AML-193 (cell line): ENCODE data around the gene ARHGAP9.
A peak's percentile ranks its signal among the peaks of the same experiment; 100 is the strongest.

Source experiments
- DNase-seq, 2 experiments: peaks; one replicate each; lab custom pipeline; 2025; lab: John Stamatoyannopoulos, UW

Gene ARHGAP9

GRCh38 chr12:57472391-57472790 lies 7.3 kb downstream of the ARHGAP9 start:
- DNase-seq: no peak

- no peak for DNase-seq
Observed at GRCh38 chr12:57471661-57472060, 8.0 kb downstream of the ARHGAP9 start.

DNA sequence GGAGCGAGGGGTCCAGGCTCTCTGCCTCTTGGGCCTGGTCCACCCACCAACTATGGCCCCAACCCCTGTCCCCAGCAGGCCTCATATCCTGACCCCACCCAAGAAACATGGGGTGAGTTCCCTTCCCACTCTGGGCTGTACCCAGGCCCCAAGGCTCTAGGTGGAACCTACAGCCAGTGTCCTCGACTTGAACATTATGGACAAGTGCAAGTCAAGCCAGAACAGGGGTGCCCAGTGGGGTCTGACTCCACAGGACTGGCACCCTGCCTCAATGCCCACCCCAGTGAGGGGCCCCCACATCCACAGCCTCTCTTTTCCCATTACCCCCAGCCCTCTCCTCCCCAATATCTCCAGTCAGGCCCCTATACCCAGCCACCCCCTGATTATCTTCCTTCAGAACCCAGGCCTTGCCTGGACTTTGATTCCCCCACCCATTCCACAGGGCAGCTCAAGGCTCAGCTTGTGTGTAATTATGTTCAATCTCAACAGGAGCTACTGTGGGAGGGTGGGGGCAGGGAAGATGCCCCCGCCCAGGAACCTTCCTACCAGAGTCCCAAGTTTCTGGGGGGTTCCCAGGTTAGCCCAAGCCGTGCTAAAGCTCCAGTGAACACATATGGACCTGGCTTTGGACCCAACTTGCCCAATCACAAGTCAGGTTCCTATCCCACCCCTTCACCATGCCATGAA lies 8.6 kb downstream of the ARHGAP9 start:
- DNase-seq: no peak

- no peak for DNase-seq
Observed at GRCh38 chr12:57470286-57470969, 9.2 kb downstream of the ARHGAP9 start.

DNA sequence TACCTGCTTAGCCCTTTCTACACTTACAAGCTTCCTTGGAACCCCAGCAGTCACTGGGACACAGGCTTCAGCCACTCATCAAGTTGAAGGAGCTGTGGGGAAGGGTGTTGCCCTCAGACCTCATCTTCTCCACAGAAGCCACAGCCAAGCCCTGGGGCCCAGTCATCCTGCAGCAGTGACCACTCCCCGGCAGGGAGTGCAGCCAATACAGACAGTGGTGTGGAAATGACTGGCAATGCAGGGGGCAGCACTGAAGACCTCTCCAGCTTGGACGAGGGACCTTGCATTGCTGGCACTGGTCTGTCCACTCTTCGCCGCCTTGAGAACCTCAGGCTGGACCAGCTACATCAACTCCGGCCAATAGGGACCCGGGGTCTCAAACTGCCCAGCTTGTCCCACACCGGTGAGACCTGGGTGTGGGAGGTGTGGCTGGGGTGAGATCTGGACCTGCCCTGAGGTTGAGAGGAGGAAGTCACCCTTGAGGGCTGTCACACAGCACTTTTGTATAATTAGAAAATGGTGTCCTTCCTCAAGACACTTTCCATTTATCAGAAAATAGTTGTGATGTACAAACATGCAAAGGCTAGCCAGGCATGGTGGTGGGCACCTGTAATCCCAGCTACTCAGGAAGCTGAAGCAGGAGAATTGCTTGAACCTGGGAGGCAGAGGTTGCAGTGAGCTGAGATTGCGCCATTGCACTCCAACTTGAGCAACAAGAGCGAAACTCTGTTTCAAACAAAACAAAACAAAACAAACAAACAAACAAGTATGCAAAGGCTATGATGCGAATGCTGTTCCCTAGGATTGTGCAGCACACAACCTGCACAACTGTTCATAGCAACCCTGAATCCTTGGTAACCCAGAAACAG lies 10.1 kb downstream of the ARHGAP9 start:
- no peak for DNase-seq

GRCh38 chr12:57467915-57468314 lies 11.8 kb downstream of the ARHGAP9 start:
- DNase-seq: no peak

- no peak for DNase-seq
Observed at GRCh38 chr12:57467212-57467874, 12.3 kb downstream of the ARHGAP9 start.

- no peak for DNase-seq
Observed at GRCh38 chr12:57465747-57466505, 13.7 kb downstream of the ARHGAP9 start.

DNA sequence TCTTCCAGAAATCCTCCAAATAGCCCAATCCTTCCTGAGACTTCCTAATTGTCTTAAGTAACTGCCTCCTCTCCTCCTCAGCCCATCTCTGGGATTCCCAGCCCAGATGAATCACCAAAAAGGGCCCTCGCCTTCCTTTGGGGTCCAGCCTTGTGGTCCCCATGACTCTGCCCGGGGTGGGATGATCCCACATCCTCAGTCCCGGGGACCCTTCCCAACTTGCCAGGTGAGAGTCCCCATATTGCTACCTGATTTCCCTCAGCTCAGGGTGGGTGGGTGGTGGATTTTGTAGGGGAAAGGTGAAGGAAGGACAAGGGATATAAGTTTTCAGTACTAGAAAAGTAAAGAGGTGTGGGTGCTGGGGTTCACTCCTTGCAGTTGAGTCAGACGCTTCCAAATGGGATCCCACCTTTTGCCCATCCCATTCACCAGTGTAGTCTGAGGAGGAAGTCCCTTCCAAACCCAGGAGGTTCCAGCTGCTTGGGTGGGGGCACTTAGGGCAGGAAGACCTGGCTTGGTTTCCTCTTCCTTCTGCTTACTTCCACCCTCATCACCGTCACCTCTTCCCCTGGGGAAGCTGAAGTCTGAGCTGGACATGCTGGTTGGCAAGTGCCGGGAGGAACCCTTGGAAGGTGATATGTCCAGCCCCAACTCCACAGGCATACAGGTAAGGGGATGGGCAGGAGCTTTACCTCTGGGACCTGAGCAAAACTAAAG lies 14.5 kb downstream of the ARHGAP9 start:
- no peak for DNase-seq

DNA sequence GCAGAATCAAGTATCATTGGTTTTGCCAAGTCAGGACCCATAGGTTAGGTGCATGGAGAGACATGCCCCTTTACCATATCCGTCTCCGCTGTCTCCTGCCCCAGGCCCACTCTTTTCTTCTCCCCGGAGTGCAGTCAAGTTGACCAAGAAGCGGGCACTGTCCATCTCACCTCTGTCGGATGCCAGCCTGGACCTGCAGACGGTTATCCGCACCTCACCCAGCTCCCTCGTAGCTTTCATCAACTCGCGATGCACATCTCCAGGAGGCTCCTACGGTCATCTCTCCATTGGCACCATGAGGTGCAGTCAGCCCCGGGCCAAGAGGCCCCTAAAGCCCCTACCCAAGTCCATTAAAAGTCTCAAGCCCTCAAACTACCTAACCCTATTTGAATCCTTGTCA lies 15.1 kb downstream of the ARHGAP9 start:
- no peak for DNase-seq

DNA sequence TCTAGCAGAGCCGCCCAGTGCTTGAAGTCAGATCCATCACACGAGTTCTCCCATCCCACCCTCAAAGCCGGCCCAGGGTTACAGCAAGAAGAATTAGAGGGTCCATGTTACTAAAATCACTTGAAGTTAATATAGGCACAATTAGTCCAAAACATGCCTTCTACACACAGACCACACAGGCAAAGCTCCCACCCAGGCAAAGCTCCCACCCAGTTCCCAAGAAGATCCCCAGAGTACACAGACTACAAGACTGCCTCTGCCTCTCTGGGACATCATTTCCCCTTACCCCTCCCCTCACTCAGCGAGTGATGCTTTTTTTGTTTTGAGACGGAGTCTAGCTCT lies 16.8 kb downstream of the ARHGAP9 start:
- DNase-seq: no peak

- peak; percentile 53 to 77 for DNase-seq
Observed at GRCh38 chr12:57462251-57462911, 17.3 kb downstream of the ARHGAP9 start.

DNA sequence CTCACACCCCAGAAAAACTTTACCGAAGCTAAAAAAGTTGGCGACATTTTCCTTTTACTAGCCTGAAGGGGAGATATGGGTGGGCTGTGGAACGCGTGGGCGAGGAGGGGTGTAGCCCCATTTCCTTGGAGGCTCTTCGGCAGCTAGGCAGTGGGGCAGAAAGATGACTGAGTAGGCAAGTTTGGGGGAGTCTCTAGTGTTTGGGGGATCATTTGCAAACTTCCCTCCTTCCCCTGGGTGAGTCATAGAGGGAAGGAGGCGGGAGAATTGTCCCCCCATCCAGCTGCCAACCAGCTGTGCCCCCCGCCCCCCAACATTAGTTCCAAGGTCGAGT lies 17.8 kb downstream of the ARHGAP9 start:
- DNase-seq: no peak

DNA sequence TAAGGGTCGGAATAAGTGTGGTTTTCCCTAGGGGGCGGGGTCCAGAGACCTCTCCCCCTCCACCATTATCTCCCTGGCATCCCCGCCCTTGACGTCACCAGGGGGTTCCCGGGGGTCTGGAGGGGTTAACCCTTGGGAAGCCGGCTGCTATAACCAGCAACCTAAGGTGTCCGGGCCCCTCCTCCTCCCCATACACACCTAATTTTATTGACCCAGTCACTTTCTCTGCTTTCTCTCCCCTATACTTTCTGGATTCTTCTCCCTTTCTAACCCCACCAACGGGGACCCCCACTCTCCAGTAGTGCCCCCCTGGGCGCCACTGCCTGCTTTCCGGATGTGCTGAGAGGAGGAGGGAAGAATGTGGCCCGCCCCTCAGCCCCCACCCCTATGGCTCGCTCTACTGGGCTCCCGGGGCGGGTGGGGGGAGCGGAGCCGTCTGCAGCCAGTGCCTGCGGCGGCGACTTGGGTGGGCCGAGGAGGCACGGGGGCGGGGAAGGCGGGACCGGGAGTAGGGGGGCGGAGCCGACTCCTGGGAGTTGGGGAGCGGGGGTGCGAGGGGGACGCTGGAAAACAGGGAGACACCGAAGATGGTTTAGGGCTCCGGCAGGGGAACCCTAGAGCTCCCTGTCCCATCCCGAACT lies 18.3 kb downstream of the ARHGAP9 start:
- no peak for DNase-seq

GRCh38 chr12:57460841-57461275 lies 18.8 kb downstream of the ARHGAP9 start:
- DNase-seq: no peak

- DNase-seq: no peak
Observed at GRCh38 chr12:57460468-57460784, 19.2 kb downstream of the ARHGAP9 start.

GRCh38 chr12:57459750-57460467 lies 19.8 kb downstream of the ARHGAP9 start, which contains the start of gene GLI1:
Gene GLI1, plus strand, starts transcription at chr12:57459785. Its CDS starts 3,907 bp downstream, at chr12:57463692.
- no peak for DNase-seq

DNA sequence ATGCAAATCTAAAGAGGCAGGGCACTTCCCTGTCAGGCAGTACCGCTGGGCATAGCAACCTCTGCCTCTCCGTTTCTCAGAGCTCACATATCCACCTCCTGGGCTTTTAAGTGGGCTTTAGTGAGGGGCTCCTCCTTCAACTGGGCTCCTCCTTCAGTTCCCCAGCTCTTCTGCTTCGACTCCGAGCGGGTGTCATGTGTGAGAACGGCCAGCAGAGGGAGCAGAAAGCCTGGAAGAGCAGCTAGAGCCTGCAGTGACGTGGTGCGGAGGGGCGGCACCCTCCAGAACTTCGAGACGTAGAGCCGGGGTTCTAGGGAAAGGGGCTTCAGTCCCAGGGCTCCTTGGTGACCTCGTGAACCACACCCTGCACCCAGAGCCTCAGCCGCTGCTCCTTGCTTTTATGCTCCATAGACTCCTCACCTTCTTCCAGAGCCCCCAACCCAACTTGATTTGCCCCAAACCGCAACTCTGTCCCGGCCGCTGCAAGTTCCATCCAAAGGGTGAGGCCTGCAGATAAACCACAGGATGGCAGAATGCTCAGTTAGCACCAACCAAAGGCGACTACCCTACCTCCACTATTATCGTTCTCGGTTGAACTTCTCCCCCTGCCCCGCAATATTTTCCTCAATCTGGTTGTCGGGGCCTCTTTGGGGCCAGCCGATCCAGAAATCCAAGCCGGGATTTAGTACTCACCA lies 20.5 kb downstream of the ARHGAP9 start:
- peak; percentile 84 to 92 for DNase-seq

- no peak for DNase-seq
Observed at GRCh38 chr12:57458665-57459054, 21.0 kb downstream of the ARHGAP9 start.
